NCI-H1048 (cell line): ENCODE results near the gene KCNK15.

ENCODE experiments used
- DNase-seq: peaks from one replicate; lab custom pipeline; 2025; lab: John Stamatoyannopoulos, UW

KCNK15 gene

GRCh38 chr20:44715499-44716308 lies 30.0 kb upstream of the KCNK15 start:
- DNase-seq = no peak

GRCh38 chr20:44716309-44717106 lies 29.2 kb upstream of the KCNK15 start:
- DNase-seq = no peak

GRCh38 chr20:44717986-44718385 lies 27.7 kb upstream of the KCNK15 start:
- DNase-seq = no peak

- no peak for DNase-seq
Observed at GRCh38 chr20:44719841-44720240, 25.8 kb upstream of the KCNK15 start.

GRCh38 chr20:44720621-44720996 lies 25.1 kb upstream of the KCNK15 start:
- no peak for DNase-seq

GRCh38 chr20:44720997-44721784 lies 24.5 kb upstream of the KCNK15 start:
- DNase-seq = no peak

GRCh38 chr20:44721785-44722054 lies 23.9 kb upstream of the KCNK15 start:
- DNase-seq = no peak

GRCh38 chr20:44722990-44723389 lies 22.7 kb upstream of the KCNK15 start:
- DNase-seq = no peak

GRCh38 chr20:44723391-44723790 lies 22.3 kb upstream of the KCNK15 start:
- no peak for DNase-seq

- DNase-seq = no peak
Observed at GRCh38 chr20:44723798-44724362, 21.8 kb upstream of the KCNK15 start.

- DNase-seq = no peak
Observed at GRCh38 chr20:44724423-44725091, 21.1 kb upstream of the KCNK15 start.

GRCh38 chr20:44725837-44726236 lies 19.8 kb upstream of the KCNK15 start:
- DNase-seq = no peak

- no peak for DNase-seq
Observed at GRCh38 chr20:44727039-44727438, 18.6 kb upstream of the KCNK15 start.

- no peak for DNase-seq
Observed at GRCh38 chr20:44727651-44728050, 18.0 kb upstream of the KCNK15 start.

GRCh38 chr20:44728801-44729443 lies 16.7 kb upstream of the KCNK15 start:
- no peak for DNase-seq

- DNase-seq = no peak
Observed at GRCh38 chr20:44730441-44730840, 15.2 kb upstream of the KCNK15 start.

GRCh38 chr20:44731657-44732056 lies 14.0 kb upstream of the KCNK15 start:
- no peak for DNase-seq

- no peak for DNase-seq
Observed at GRCh38 chr20:44732327-44732726, 13.3 kb upstream of the KCNK15 start.

- no peak for DNase-seq
Observed at GRCh38 chr20:44733341-44734069, 12.2 kb upstream of the KCNK15 start.

GRCh38 chr20:44734938-44735337 lies 10.7 kb upstream of the KCNK15 start:
- DNase-seq = no peak

GRCh38 chr20:44735816-44736169 lies 9.9 kb upstream of the KCNK15 start:
- DNase-seq = no peak
